GM20431 (cell line): Measurements from ENCODE around the gene C16orf96.

Source experiments
- in situ Hi-C: fragments of 300-500 bp; cut with MseI, MboI; formaldehyde crosslinking; loops from one replicate; pipeline ENCODE4 v1.15.0; 2020; ENCODE audit warnings: low sequenced_read_pairs; ENCODE audit not compliant: unreplicated experiment

C16orf96 gene

GRCh38 chr16:4524571-4524970, 31.6 kb upstream of the C16orf96 start:
- in situ Hi-C loops = no loop called here

- in situ Hi-C loops = no loop called here
Observed at GRCh38 chr16:4525069-4525468, 31.1 kb upstream of the C16orf96 start.

GRCh38 chr16:4525634-4526277, 30.4 kb upstream of the C16orf96 start:
- in situ Hi-C loops = no loop called here

- in situ Hi-C loops = no loop called here
Observed at GRCh38 chr16:4529085-4530060, 26.8 kb upstream of the C16orf96 start.

GRCh38 chr16:4531811-4532210, 24.3 kb upstream of the C16orf96 start:
- in situ Hi-C loops = no loop called here

- in situ Hi-C loops = no loop called here
Observed at GRCh38 chr16:4532238-4532637, 23.9 kb upstream of the C16orf96 start.

GRCh38 chr16:4533490-4533889, 22.6 kb upstream of the C16orf96 start:
- in situ Hi-C loops = no loop called here

- in situ Hi-C loops = no loop called here
Observed at GRCh38 chr16:4534151-4534790, 21.9 kb upstream of the C16orf96 start.

GRCh38 chr16:4535627-4536108, 20.5 kb upstream of the C16orf96 start:
- in situ Hi-C loops = no loop called here

GRCh38 chr16:4536391-4537106, 19.6 kb upstream of the C16orf96 start:
- in situ Hi-C loops = no loop called here

GRCh38 chr16:4537376-4538343, 18.5 kb upstream of the C16orf96 start:
- in situ Hi-C loops = no loop called here

GRCh38 chr16:4538350-4539235, 17.5 kb upstream of the C16orf96 start, which contains the start of gene CDIP1:
Gene CDIP1, minus strand, starts transcription at chr16:4538773. Its CDS starts 24,643 bp downstream, at chr16:4514130.
- in situ Hi-C loops = no loop called here

- in situ Hi-C loops = no loop called here
Observed at GRCh38 chr16:4539716-4540284, 16.3 kb upstream of the C16orf96 start.

- in situ Hi-C loops = no loop called here
Observed at GRCh38 chr16:4544473-4544872, 11.7 kb upstream of the C16orf96 start.

GRCh38 chr16:4548124-4548523, 8.0 kb upstream of the C16orf96 start:
- in situ Hi-C loops = no loop called here

- in situ Hi-C loops = no loop called here
Observed at GRCh38 chr16:4550591-4550990, 5.5 kb upstream of the C16orf96 start.

- in situ Hi-C loops = no loop called here
Observed at GRCh38 chr16:4552541-4552940, 3.6 kb upstream of the C16orf96 start.

GRCh38 chr16:4556580-4556979, 440 bp downstream of the C16orf96 start:
- in situ Hi-C loops = no loop called here
